Measurements from ENCODE around the gene SPAG9. TPM values are rescaled to one million over a fixed set of nuclear protein-coding genes. Genes with fewer than 3 reads are reported as not detected.

Gene SPAG9
- total RNA-seq, 1 experiment from 2014 or later, result 29.8 TPM

- DNase-seq, result no peak
- H3K27me3 ChIP-seq (ENCODE audit: control insufficient read depth, insufficient read depth, low read length), result no peaks in the 10 kb centered on the region
- H3K4me3 ChIP-seq (ENCODE audit: insufficient read depth, low read depth, low read length), result no peak overlapping the region
- peaks cover 9% of the 10 kb centered on the region for H3K36me3 ChIP-seq (replicated peaks; ENCODE audit: control insufficient read depth, insufficient read depth, low read length)
Measured at GRCh38 chr17:50988427-50988826, 132.2 kb downstream of the SPAG9 start.

GRCh38 chr17:50986989-50987660 is 133.5 kb downstream of the SPAG9 start:
- no peak for DNase-seq
- no peak overlapping the region for H3K4me3 ChIP-seq (ENCODE audit: insufficient read depth, low read depth, low read length)
- H3K36me3 ChIP-seq (replicated peaks; ENCODE audit: control insufficient read depth, insufficient read depth, low read length), result peaks cover 9% of the 10 kb centered on the region
- H3K27me3 ChIP-seq (ENCODE audit: control insufficient read depth, insufficient read depth, low read length), result no peaks in the 10 kb centered on the region

- H3K4me3 ChIP-seq (ENCODE audit: insufficient read depth, low read depth, low read length), result no peak overlapping the region
- H3K36me3 ChIP-seq (replicated peaks; ENCODE audit: control insufficient read depth, insufficient read depth, low read length), result peaks cover 5% of the 10 kb centered on the region
Measured at GRCh38 chr17:50981279-50981678, 139.4 kb downstream of the SPAG9 start.

GRCh38 chr17:50979524-50979927 is 141.1 kb downstream of the SPAG9 start:
- no peaks in the 10 kb centered on the region for H3K27me3 ChIP-seq (ENCODE audit: control insufficient read depth, insufficient read depth, low read length)
- no peak overlapping the region for H3K4me3 ChIP-seq (ENCODE audit: insufficient read depth, low read depth, low read length)
- no peak for DNase-seq
- H3K36me3 ChIP-seq (replicated peaks; ENCODE audit: control insufficient read depth, insufficient read depth, low read length), result peaks cover 7% of the 10 kb centered on the region

More at GRCh38 chr17:50981279-50981678, 139.4 kb downstream of the SPAG9 start:
- no peak for DNase-seq
- H3K27me3 ChIP-seq (ENCODE audit: control insufficient read depth, insufficient read depth, low read length), result no peaks in the 10 kb centered on the region

- DNase-seq, result no peak
- H3K4me3 ChIP-seq (ENCODE audit: insufficient read depth, low read depth, low read length), result no peak overlapping the region
- no peaks in the 10 kb centered on the region for H3K27me3 ChIP-seq (ENCODE audit: control insufficient read depth, insufficient read depth, low read length)
- H3K36me3 ChIP-seq (replicated peaks; ENCODE audit: control insufficient read depth, insufficient read depth, low read length), result peaks cover 7% of the 10 kb centered on the region
Measured at GRCh38 chr17:50977487-50978159, 143.0 kb downstream of the SPAG9 start.

- Histone ChIP-seq H3K36me3 (replicated peaks; ENCODE audit: control insufficient read depth, insufficient read depth, low read length) (peaks cover 7% of the 10 kb centered on the region), H3K27me3 (ENCODE audit: control insufficient read depth, insufficient read depth, low read length) (no peaks in the 10 kb centered on the region), H3K4me3 (ENCODE audit: insufficient read depth, low read depth, low read length) (no peak overlapping the region)
- DNase-seq, result no peak
Measured at GRCh38 chr17:50976951-50977472, 143.7 kb downstream of the SPAG9 start.

- no peak for DNase-seq
- no peak overlapping the region for H3K4me3 ChIP-seq (ENCODE audit: insufficient read depth, low read depth, low read length)
- H3K27me3 ChIP-seq (ENCODE audit: control insufficient read depth, insufficient read depth, low read length), result no peaks in the 10 kb centered on the region
- peaks cover 8% of the 10 kb centered on the region for H3K36me3 ChIP-seq (replicated peaks; ENCODE audit: control insufficient read depth, insufficient read depth, low read length)
Measured at GRCh38 chr17:50973557-50974494, 146.8 kb downstream of the SPAG9 start.

- H3K36me3 ChIP-seq (replicated peaks; ENCODE audit: control insufficient read depth, insufficient read depth, low read length), result peaks cover 6% of the 10 kb centered on the region
- H3K27me3 ChIP-seq (ENCODE audit: control insufficient read depth, insufficient read depth, low read length), result no peaks in the 10 kb centered on the region
- H3K4me3 ChIP-seq (ENCODE audit: insufficient read depth, low read depth, low read length), result no peak overlapping the region
- no peak for DNase-seq
Measured at GRCh38 chr17:50972577-50972976, 148.1 kb downstream of the SPAG9 start.

GRCh38 chr17:50967795-50968194 is 152.9 kb downstream of the SPAG9 start:
- Histone ChIP-seq H3K27me3 (ENCODE audit: control insufficient read depth, insufficient read depth, low read length) (no peaks in the 10 kb centered on the region), H3K36me3 (replicated peaks; ENCODE audit: control insufficient read depth, insufficient read depth, low read length) (peaks cover 4% of the 10 kb centered on the region), H3K4me3 (ENCODE audit: insufficient read depth, low read depth, low read length) (no peak overlapping the region)
- no peak for DNase-seq

GRCh38 chr17:50966163-50966666 is 154.5 kb downstream of the SPAG9 start:
- H3K27me3 ChIP-seq (ENCODE audit: control insufficient read depth, insufficient read depth, low read length), result no peaks in the 10 kb centered on the region
- peaks cover 4% of the 10 kb centered on the region for H3K36me3 ChIP-seq (replicated peaks; ENCODE audit: control insufficient read depth, insufficient read depth, low read length)
- no peak for DNase-seq
- H3K4me3 ChIP-seq (ENCODE audit: insufficient read depth, low read depth, low read length), result no peak overlapping the region

- Histone ChIP-seq H3K4me3 (ENCODE audit: insufficient read depth, low read depth, low read length) (no peak overlapping the region), H3K36me3 (replicated peaks; ENCODE audit: control insufficient read depth, insufficient read depth, low read length) (peaks cover 2% of the 10 kb centered on the region), H3K27me3 (ENCODE audit: control insufficient read depth, insufficient read depth, low read length) (no peaks in the 10 kb centered on the region)
- no peak for DNase-seq
Measured at GRCh38 chr17:50963139-50963538, 157.5 kb downstream of the SPAG9 start.

GRCh38 chr17:50961282-50962220 is 159.1 kb downstream of the SPAG9 start:
- H3K4me3 ChIP-seq (ENCODE audit: insufficient read depth, low read depth, low read length), result no peak overlapping the region
- no peak for DNase-seq
- H3K36me3 ChIP-seq (replicated peaks; ENCODE audit: control insufficient read depth, insufficient read depth, low read length), result peaks cover 2% of the 10 kb centered on the region
- no peaks in the 10 kb centered on the region for H3K27me3 ChIP-seq (ENCODE audit: control insufficient read depth, insufficient read depth, low read length)

GRCh38 chr17:50959341-50959740 is 161.3 kb downstream of the SPAG9 start:
- no peaks in the 10 kb centered on the region; the same call in 1 of the 2 replicates for H3K36me3 ChIP-seq (replicated peaks; ENCODE audit: control insufficient read depth, insufficient read depth, low read length)
- no peak for DNase-seq
- no peaks in the 10 kb centered on the region for H3K27me3 ChIP-seq (ENCODE audit: control insufficient read depth, insufficient read depth, low read length)
- no peak overlapping the region for H3K4me3 ChIP-seq (ENCODE audit: insufficient read depth, low read depth, low read length)

All from H7 (cell line).